DND-41 (cell line): ENCODE measurements around the gene SMIM17.

ENCODE experiments used
- ATAC-seq: fragments of 200-7000 bp; cut with Tn5 transposase; 3 replicates; pipeline ENCODE4 v1.9.1; 2021; ENCODE audit warnings: low read depth; ENCODE audit not compliant: insufficient read depth
- DNase-seq: peaks from one replicate; pipeline ENCODE4 v3.0.0-alpha.2; 2020
- H2AFZ ChIP-seq: 2 replicates; pipeline ENCODE4 v1.6.0; 2012; ENCODE audit warnings: low read depth, low read length
- H3K27ac ChIP-seq: 2 replicates; pipeline ENCODE4 v1.5.1; 2012; ENCODE audit warnings: low read length, inconsistent platforms
- H3K27me3 ChIP-seq: fragments of 200-600 bp; sonication (generic); 2 replicates; pipeline ENCODE4 v1.6.0; 2012; ENCODE audit warnings: low read length, mild to moderate bottlenecking, inconsistent platforms; ENCODE audit not compliant: insufficient read depth, poor library complexity
- H3K36me3 ChIP-seq: 2 replicates; pipeline ENCODE4 v1.5.1; 2012; ENCODE audit warnings: low read length, inconsistent platforms; ENCODE audit not compliant: insufficient read depth
- H3K4me1 ChIP-seq: 2 replicates; pipeline ENCODE4 v1.5.1; 2012; ENCODE audit warnings: mild to moderate bottlenecking, low read length; ENCODE audit not compliant: insufficient read depth
- H3K4me2 ChIP-seq: 2 replicates; pipeline ENCODE4 v1.6.0; 2012; ENCODE audit warnings: mild to moderate bottlenecking, moderate library complexity, low read length, inconsistent platforms; ENCODE audit not compliant: insufficient read depth
- H3K4me3 ChIP-seq, 2 experiments: fragments of 200-600 bp in 1 of 2; shearing (Covaris generic) in 1 of 2; 2 replicates each; pipeline ENCODE4 v1.5.1; 2012 to 2016; ENCODE audit warnings: inconsistent platforms in 2 of 2, low read length in 2 of 2, mild to moderate bottlenecking in 2 of 2, low read depth in 1 of 2, moderate library complexity in 1 of 2
- H3K79me2 ChIP-seq: 2 replicates; pipeline ENCODE4 v1.6.0; 2012; ENCODE audit warnings: low read length, inconsistent platforms; ENCODE audit not compliant: insufficient read depth
- H3K9ac ChIP-seq: 2 replicates; pipeline ENCODE4 v1.6.0; 2012; ENCODE audit warnings: low read depth, mild to moderate bottlenecking, inconsistent platforms, low read length, moderate library complexity
- H3K9me3 ChIP-seq: 2 replicates; pipeline ENCODE4 v1.5.1; 2012; ENCODE audit warnings: low read length, moderate library complexity, mild to moderate bottlenecking, inconsistent platforms; ENCODE audit not compliant: insufficient read depth, severe bottlenecking
- H4K20me1 ChIP-seq: 2 replicates; pipeline ENCODE4 v1.6.0; 2012; ENCODE audit warnings: low read length; ENCODE audit not compliant: insufficient read depth
- CTCF ChIP-seq: IDR thresholded peaks from 2 replicates; pipeline ENCODE4 v1.5.1; 2012; ENCODE audit warnings: borderline replicate concordance, low read length, moderate library complexity, mild to moderate bottlenecking; ENCODE audit not compliant: poor library complexity, severe bottlenecking; ENCODE audit errors: extremely low read depth
- EZH2 ChIP-seq: IDR thresholded peaks from 3 replicates; pipeline ENCODE4 v1.6.1; 2012; ENCODE audit warnings: borderline replicate concordance, low read depth, mild to moderate bottlenecking, moderate library complexity, low read length, inconsistent platforms; ENCODE audit not compliant: severe bottlenecking

SMIM17 gene

GRCh38 chr19:56690670-56691069, 47.7 kb downstream of the SMIM17 start:
- no peaks in the 10 kb centered on the region for H3K4me1 ChIP-seq
- no peaks in the 10 kb centered on the region for H3K27me3 ChIP-seq
- H3K36me3 ChIP-seq = no peaks in the 10 kb centered on the region
- no peak overlapping the region for H2AFZ ChIP-seq
- no peak overlapping the region for H3K4me2 ChIP-seq
- no peaks in the 10 kb centered on the region for H3K79me2 ChIP-seq
- DNase-seq (no peak), ATAC-seq (no peak)
- no peak overlapping the region for H3K27ac ChIP-seq
- H3K4me3 ChIP-seq = no peak overlapping the region
- no peaks in the 10 kb centered on the region for H3K9me3 ChIP-seq
- H3K9ac ChIP-seq = no peak overlapping the region
- H4K20me1 ChIP-seq = no peaks in the 10 kb centered on the region
- no peak for TF ChIP-seq EZH2
- TF ChIP-seq CTCF = no peak

- H3K79me2 ChIP-seq = no peaks in the 10 kb centered on the region
- no peak overlapping the region for H3K27ac ChIP-seq
- H3K4me3 ChIP-seq = no peak overlapping the region
- H3K4me2 ChIP-seq = no peak overlapping the region
- no peaks in the 10 kb centered on the region for H3K27me3 ChIP-seq
- no peaks in the 10 kb centered on the region for H3K36me3 ChIP-seq
- no peaks in the 10 kb centered on the region for H3K9me3 ChIP-seq
- H3K9ac ChIP-seq = no peak overlapping the region
- no peak for ATAC-seq
- H2AFZ ChIP-seq = no peak overlapping the region
- H3K4me1 ChIP-seq = no peaks in the 10 kb centered on the region
- H4K20me1 ChIP-seq = no peaks in the 10 kb centered on the region
- TF ChIP-seq CTCF (no peak), EZH2 (no peak)
- DNase-seq = no peak
These were observed 49.4 kb downstream of the SMIM17 start for GRCh38 chr19:56692206-56692895.

GRCh38 chr19:56699552-56699951, 56.6 kb downstream of the SMIM17 start:
- no peak overlapping the region for H3K27ac ChIP-seq
- ATAC-seq (no peak), DNase-seq (no peak)
- no peaks in the 10 kb centered on the region for H3K4me1 ChIP-seq
- H3K27me3 ChIP-seq = no peaks in the 10 kb centered on the region
- H3K4me3 ChIP-seq = no peak overlapping the region
- no peak for TF ChIP-seq CTCF
- no peak for TF ChIP-seq EZH2
- no peak overlapping the region for H3K9ac ChIP-seq
- H3K79me2 ChIP-seq = no peaks in the 10 kb centered on the region
- H3K36me3 ChIP-seq = no peaks in the 10 kb centered on the region
- H2AFZ ChIP-seq = no peak overlapping the region
- no peaks in the 10 kb centered on the region for H4K20me1 ChIP-seq
- no peak overlapping the region for H3K4me2 ChIP-seq
- H3K9me3 ChIP-seq = no peaks in the 10 kb centered on the region
